Measurements from ENCODE around the gene ITGAV. TPM values are rescaled to one million over a fixed set of nuclear protein-coding genes. Genes with fewer than 3 reads are reported as not detected.
A peak's percentile ranks its signal among the peaks of the same experiment; 100 is the strongest.

Gene ITGAV
- total RNA-seq, 1 experiment from 2014 or later, result 4.9 TPM

GRCh38 chr2:186713691-186714090, 123.8 kb downstream of the ITGAV start:
- Histone ChIP-seq H3K9ac (ENCODE audit: low read length) (no peak overlapping the region), H3K79me2 (ENCODE audit: low read length) (no peaks in the 10 kb centered on the region), H3K9me3 (ENCODE audit: low read length) (no peaks in the 10 kb centered on the region), H3K4me2 (ENCODE audit: low read depth, low read length, poor library complexity, severe bottlenecking) (no peak overlapping the region), H3K27me3 (ENCODE audit: low read length) (no peaks in the 10 kb centered on the region), H4K20me1 (ENCODE audit: insufficient read depth, low read depth, low read length) (no peaks in the 10 kb centered on the region), H3K27ac (ENCODE audit: low read length) (no peak overlapping the region), H3K4me3 (ENCODE audit: low read length) (no peak overlapping the region), H2AFZ (ENCODE audit: low read length) (no peak overlapping the region), H3K36me3 (ENCODE audit: insufficient read depth, low read length) (no peaks in the 10 kb centered on the region), H3K9me2 (replicated peaks; ENCODE audit: insufficient read depth, low read length) (no peaks in the 10 kb centered on the region), H3K4me1 (ENCODE audit: low read length) (no peaks in the 10 kb centered on the region)
- no peak for DNase-seq

- no peak overlapping the region for H3K27ac ChIP-seq (ENCODE audit: low read length)
- H3K4me3 ChIP-seq (ENCODE audit: low read length), result no peak overlapping the region
- H3K36me3 ChIP-seq (ENCODE audit: insufficient read depth, low read length), result no peaks in the 10 kb centered on the region
- H3K9me2 ChIP-seq (replicated peaks; ENCODE audit: insufficient read depth, low read length), result no peaks in the 10 kb centered on the region
- H3K27me3 ChIP-seq (ENCODE audit: low read length), result no peaks in the 10 kb centered on the region
- DNase-seq, result peak; percentile 30
- H3K4me1 ChIP-seq (ENCODE audit: low read length), result no peaks in the 10 kb centered on the region
- H2AFZ ChIP-seq (ENCODE audit: low read length), result no peak overlapping the region
- H3K9ac ChIP-seq (ENCODE audit: low read length), result no peak overlapping the region
- H3K4me2 ChIP-seq (ENCODE audit: low read depth, low read length, poor library complexity, severe bottlenecking), result no peak overlapping the region
- no peaks in the 10 kb centered on the region for H4K20me1 ChIP-seq (ENCODE audit: insufficient read depth, low read depth, low read length)
- H3K79me2 ChIP-seq (ENCODE audit: low read length), result no peaks in the 10 kb centered on the region
- no peaks in the 10 kb centered on the region for H3K9me3 ChIP-seq (ENCODE audit: low read length)
Observed at GRCh38 chr2:186714611-186715010, 124.8 kb downstream of the ITGAV start.

- Histone ChIP-seq H3K9ac (ENCODE audit: low read length) (no peak overlapping the region), H4K20me1 (ENCODE audit: insufficient read depth, low read depth, low read length) (no peaks in the 10 kb centered on the region), H3K9me3 (ENCODE audit: low read length) (no peaks in the 10 kb centered on the region), H3K36me3 (ENCODE audit: insufficient read depth, low read length) (no peaks in the 10 kb centered on the region), H2AFZ (ENCODE audit: low read length) (no peak overlapping the region), H3K4me2 (ENCODE audit: low read depth, low read length, poor library complexity, severe bottlenecking) (no peak overlapping the region), H3K9me2 (replicated peaks; ENCODE audit: insufficient read depth, low read length) (no peaks in the 10 kb centered on the region), H3K27me3 (ENCODE audit: low read length) (no peaks in the 10 kb centered on the region), H3K79me2 (ENCODE audit: low read length) (no peaks in the 10 kb centered on the region), H3K27ac (ENCODE audit: low read length) (no peak overlapping the region), H3K4me3 (ENCODE audit: low read length) (no peak overlapping the region), H3K4me1 (ENCODE audit: low read length) (no peaks in the 10 kb centered on the region)
- peak; percentile 20 for DNase-seq
Observed at GRCh38 chr2:186716004-186716403, 126.1 kb downstream of the ITGAV start.

GRCh38 chr2:186716899-186717298, 127.0 kb downstream of the ITGAV start:
- H3K27me3 ChIP-seq (ENCODE audit: low read length), result no peaks in the 10 kb centered on the region
- no peaks in the 10 kb centered on the region for H3K4me1 ChIP-seq (ENCODE audit: low read length)
- no peak overlapping the region for H3K9ac ChIP-seq (ENCODE audit: low read length)
- H3K27ac ChIP-seq (ENCODE audit: low read length), result no peak overlapping the region
- no peak overlapping the region for H3K4me3 ChIP-seq (ENCODE audit: low read length)
- H2AFZ ChIP-seq (ENCODE audit: low read length), result no peak overlapping the region
- no peaks in the 10 kb centered on the region for H3K36me3 ChIP-seq (ENCODE audit: insufficient read depth, low read length)
- no peak for DNase-seq
- no peaks in the 10 kb centered on the region for H4K20me1 ChIP-seq (ENCODE audit: insufficient read depth, low read depth, low read length)
- no peaks in the 10 kb centered on the region for H3K79me2 ChIP-seq (ENCODE audit: low read length)
- H3K9me2 ChIP-seq (replicated peaks; ENCODE audit: insufficient read depth, low read length), result no peaks in the 10 kb centered on the region
- H3K9me3 ChIP-seq (ENCODE audit: low read length), result no peaks in the 10 kb centered on the region
- H3K4me2 ChIP-seq (ENCODE audit: low read depth, low read length, poor library complexity, severe bottlenecking), result no peak overlapping the region

GRCh38 chr2:186717320-186718007, 127.6 kb downstream of the ITGAV start:
- Histone ChIP-seq H3K4me3 (ENCODE audit: low read length) (no peak overlapping the region), H3K79me2 (ENCODE audit: low read length) (no peaks in the 10 kb centered on the region), H3K9me2 (replicated peaks; ENCODE audit: insufficient read depth, low read length) (no peaks in the 10 kb centered on the region), H2AFZ (ENCODE audit: low read length) (no peak overlapping the region), H3K36me3 (ENCODE audit: insufficient read depth, low read length) (no peaks in the 10 kb centered on the region), H4K20me1 (ENCODE audit: insufficient read depth, low read depth, low read length) (no peaks in the 10 kb centered on the region), H3K9ac (ENCODE audit: low read length) (no peak overlapping the region), H3K4me2 (ENCODE audit: low read depth, low read length, poor library complexity, severe bottlenecking) (no peak overlapping the region), H3K27me3 (ENCODE audit: low read length) (no peaks in the 10 kb centered on the region), H3K27ac (ENCODE audit: low read length) (no peak overlapping the region), H3K9me3 (ENCODE audit: low read length) (no peaks in the 10 kb centered on the region), H3K4me1 (ENCODE audit: low read length) (no peaks in the 10 kb centered on the region)
- DNase-seq, result peak; percentile 37

- DNase-seq, result peak; percentile 10
- Histone ChIP-seq H3K4me1 (ENCODE audit: low read length) (no peaks in the 10 kb centered on the region), H3K9ac (ENCODE audit: low read length) (no peak overlapping the region), H3K9me3 (ENCODE audit: low read length) (no peaks in the 10 kb centered on the region), H3K27ac (ENCODE audit: low read length) (no peak overlapping the region), H3K79me2 (ENCODE audit: low read length) (no peaks in the 10 kb centered on the region), H3K4me2 (ENCODE audit: low read depth, low read length, poor library complexity, severe bottlenecking) (no peak overlapping the region), H3K4me3 (ENCODE audit: low read length) (no peak overlapping the region), H3K36me3 (ENCODE audit: insufficient read depth, low read length) (no peaks in the 10 kb centered on the region), H3K9me2 (replicated peaks; ENCODE audit: insufficient read depth, low read length) (no peaks in the 10 kb centered on the region), H4K20me1 (ENCODE audit: insufficient read depth, low read depth, low read length) (no peaks in the 10 kb centered on the region), H2AFZ (ENCODE audit: low read length) (no peak overlapping the region), H3K27me3 (ENCODE audit: low read length) (no peaks in the 10 kb centered on the region)
Observed at GRCh38 chr2:186718122-186718521, 128.3 kb downstream of the ITGAV start.

- Histone ChIP-seq H3K4me2 (ENCODE audit: low read depth, low read length, poor library complexity, severe bottlenecking) (no peak overlapping the region), H3K9me3 (ENCODE audit: low read length) (no peaks in the 10 kb centered on the region), H3K9ac (ENCODE audit: low read length) (no peak overlapping the region), H4K20me1 (ENCODE audit: insufficient read depth, low read depth, low read length) (no peaks in the 10 kb centered on the region), H2AFZ (ENCODE audit: low read length) (no peak overlapping the region), H3K79me2 (ENCODE audit: low read length) (no peaks in the 10 kb centered on the region), H3K36me3 (ENCODE audit: insufficient read depth, low read length) (no peaks in the 10 kb centered on the region), H3K4me3 (ENCODE audit: low read length) (no peak overlapping the region), H3K27me3 (ENCODE audit: low read length) (no peaks in the 10 kb centered on the region), H3K9me2 (replicated peaks; ENCODE audit: insufficient read depth, low read length) (no peaks in the 10 kb centered on the region), H3K27ac (ENCODE audit: low read length) (no peak overlapping the region), H3K4me1 (ENCODE audit: low read length) (no peaks in the 10 kb centered on the region)
- DNase-seq, result peak; percentile 10
Observed at GRCh38 chr2:186718903-186719302, 129.0 kb downstream of the ITGAV start.

GRCh38 chr2:186721956-186722355, 132.1 kb downstream of the ITGAV start:
- H3K9ac ChIP-seq (ENCODE audit: low read length), result no peak overlapping the region
- H4K20me1 ChIP-seq (ENCODE audit: insufficient read depth, low read depth, low read length), result no peaks in the 10 kb centered on the region
- no peak overlapping the region for H3K4me2 ChIP-seq (ENCODE audit: low read depth, low read length, poor library complexity, severe bottlenecking)
- no peaks in the 10 kb centered on the region for H3K27me3 ChIP-seq (ENCODE audit: low read length)
- no peak overlapping the region for H2AFZ ChIP-seq (ENCODE audit: low read length)
- H3K9me3 ChIP-seq (ENCODE audit: low read length), result no peaks in the 10 kb centered on the region
- no peaks in the 10 kb centered on the region for H3K9me2 ChIP-seq (replicated peaks; ENCODE audit: insufficient read depth, low read length)
- no peak overlapping the region for H3K4me3 ChIP-seq (ENCODE audit: low read length)
- H3K79me2 ChIP-seq (ENCODE audit: low read length), result no peaks in the 10 kb centered on the region
- peak; percentile 10 for DNase-seq
- no peaks in the 10 kb centered on the region for H3K4me1 ChIP-seq (ENCODE audit: low read length)
- no peaks in the 10 kb centered on the region for H3K36me3 ChIP-seq (ENCODE audit: insufficient read depth, low read length)
- H3K27ac ChIP-seq (ENCODE audit: low read length), result no peak overlapping the region

All from Karpas-422 (cell line).